Neuron (in vitro differentiated cells): ENCODE data around the gene SLC7A4.

ENCODE experiments used
- H2AFZ ChIP-seq: one replicate; pipeline ENCODE4 v1.6.1; 2013; ENCODE audit warnings: low read depth, mild to moderate bottlenecking, inconsistent platforms, low read length, moderate library complexity
- H3K27me3 ChIP-seq: one replicate; pipeline ENCODE4 v1.6.1; 2013; ENCODE audit warnings: low read length; ENCODE audit not compliant: insufficient read depth
- H3K36me3 ChIP-seq: one replicate; pipeline ENCODE4 v1.6.1; 2013; ENCODE audit warnings: low read length; ENCODE audit not compliant: insufficient read depth
- H3K4me1 ChIP-seq: one replicate; pipeline ENCODE4 v1.6.1; 2013; ENCODE audit warnings: low read length; ENCODE audit not compliant: insufficient read depth
- H3K4me3 ChIP-seq: 2 replicates; pipeline ENCODE4 v1.5.1; 2013; ENCODE audit warnings: mild to moderate bottlenecking, low read length, moderate library complexity
- H3K9me3 ChIP-seq: one replicate; pipeline ENCODE4 v1.6.1; 2013; ENCODE audit warnings: low read length

Gene SLC7A4

DNA sequence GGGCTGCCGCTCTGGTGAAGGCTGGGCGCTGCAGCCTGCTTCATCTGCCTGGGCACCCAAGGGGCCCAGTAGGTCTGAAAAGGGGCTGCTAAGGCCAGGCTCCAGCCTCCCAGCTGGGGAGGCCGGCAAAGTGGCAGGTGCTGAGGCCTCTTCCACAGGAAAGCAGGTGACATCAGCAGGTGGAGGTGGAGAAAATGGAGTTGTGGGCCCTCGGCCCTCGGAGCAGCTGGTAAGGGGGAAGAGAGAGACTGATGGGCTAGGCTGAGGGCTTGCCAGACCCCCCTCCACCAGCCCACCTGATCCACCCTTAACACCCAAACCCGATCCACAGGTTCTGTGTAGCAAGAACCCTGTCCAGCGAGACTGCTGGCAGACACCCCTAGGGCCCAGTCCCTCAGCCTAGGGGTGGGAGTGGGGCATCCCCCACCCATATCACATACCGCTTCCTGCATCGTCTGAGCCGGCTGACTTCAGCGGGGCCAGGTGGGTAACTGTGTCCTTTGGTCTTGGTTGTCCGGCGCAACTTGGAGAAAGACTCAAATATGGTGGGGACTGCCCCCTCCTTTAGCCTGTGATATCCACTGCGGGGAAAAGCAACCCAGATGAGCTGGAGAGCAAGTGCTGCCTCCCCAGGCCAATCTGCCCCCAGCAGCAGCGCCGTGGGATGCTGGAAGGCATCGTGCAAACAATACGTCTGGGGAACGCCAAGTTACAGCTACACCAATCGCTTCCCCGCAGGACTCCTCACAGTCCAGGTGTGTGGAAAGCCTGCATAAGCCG, 32.0 kb downstream of the SLC7A4 start:
- Histone ChIP-seq H3K27me3 (no peaks in the 10 kb centered on the region), H3K4me1 (peaks cover 19% of the 10 kb centered on the region), H2AFZ (no peak overlapping the region), H3K36me3 (peaks cover 32% of the 10 kb centered on the region), H3K9me3 (no peaks in the 10 kb centered on the region), H3K4me3 (peak overlapping the region; percentile 60)

DNA sequence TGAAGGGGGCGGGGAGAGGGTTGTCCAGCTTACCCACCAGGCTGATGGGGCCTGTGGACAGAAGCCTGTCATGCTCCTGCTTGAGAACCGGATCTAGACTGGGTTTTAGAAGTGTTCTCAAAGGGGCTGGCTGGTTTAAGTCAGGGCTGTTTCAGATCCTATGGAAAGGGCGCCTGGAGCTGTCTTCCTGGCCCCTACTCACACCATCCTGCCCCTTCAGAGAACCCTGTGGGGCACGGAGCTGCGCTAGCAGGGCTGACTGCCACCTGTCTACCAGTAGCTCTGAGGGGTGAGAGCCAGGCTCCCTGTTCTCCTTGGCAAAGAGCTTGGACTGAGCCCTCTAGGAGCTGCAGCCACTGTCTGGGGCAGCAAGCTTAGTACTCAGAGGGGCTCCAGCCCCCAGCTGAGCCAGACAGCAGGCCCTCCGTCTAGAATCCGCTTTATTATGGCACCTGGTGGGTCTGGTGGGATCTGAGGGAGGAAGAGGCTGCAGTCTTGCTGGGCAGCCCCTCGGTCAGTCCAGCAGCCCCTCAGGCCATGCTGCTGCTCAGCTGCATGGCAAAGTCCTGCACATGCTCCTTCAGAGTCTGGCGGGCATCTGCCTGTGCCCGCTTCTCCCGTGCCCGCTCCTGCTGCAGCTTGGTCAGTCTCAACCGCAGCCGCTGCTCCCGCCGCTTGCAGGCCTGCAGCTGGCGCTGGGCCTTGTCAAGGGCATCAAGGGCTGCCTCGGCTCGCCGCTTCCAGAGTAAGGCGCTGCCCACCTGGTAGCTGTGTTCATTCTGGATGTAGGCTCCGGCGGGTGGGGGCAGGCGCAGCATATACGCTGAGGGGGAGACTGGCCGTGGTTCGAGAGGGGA, 32.8 kb downstream of the SLC7A4 start:
- Histone ChIP-seq H2AFZ (no peak overlapping the region), H3K4me1 (peaks cover 19% of the 10 kb centered on the region), H3K4me3 (no peak overlapping the region), H3K9me3 (no peaks in the 10 kb centered on the region), H3K36me3 (peaks cover 35% of the 10 kb centered on the region), H3K27me3 (no peaks in the 10 kb centered on the region)

- H3K4me3 ChIP-seq, result no peak overlapping the region
- no peak overlapping the region for H2AFZ ChIP-seq
- H3K9me3 ChIP-seq, result no peaks in the 10 kb centered on the region
- no peaks in the 10 kb centered on the region for H3K27me3 ChIP-seq
- peaks cover 19% of the 10 kb centered on the region for H3K4me1 ChIP-seq
- H3K36me3 ChIP-seq, result peaks cover 38% of the 10 kb centered on the region
These were observed 33.7 kb downstream of the SLC7A4 start for GRCh38 chr22:20998411-20999336.

GRCh38 chr22:20997536-20998257, 34.7 kb downstream of the SLC7A4 start:
- no peaks in the 10 kb centered on the region for H3K27me3 ChIP-seq
- no peak overlapping the region for H3K4me3 ChIP-seq
- no peak overlapping the region for H2AFZ ChIP-seq
- peaks cover 13% of the 10 kb centered on the region for H3K4me1 ChIP-seq
- peaks cover 43% of the 10 kb centered on the region for H3K36me3 ChIP-seq
- no peaks in the 10 kb centered on the region for H3K9me3 ChIP-seq

GRCh38 chr22:20996598-20997535, 35.5 kb downstream of the SLC7A4 start:
- H3K36me3 ChIP-seq, result peaks cover 51% of the 10 kb centered on the region
- H3K9me3 ChIP-seq, result no peaks in the 10 kb centered on the region
- no peaks in the 10 kb centered on the region for H3K27me3 ChIP-seq
- no peak overlapping the region for H2AFZ ChIP-seq
- peaks cover 12% of the 10 kb centered on the region for H3K4me1 ChIP-seq
- no peak overlapping the region for H3K4me3 ChIP-seq

DNA sequence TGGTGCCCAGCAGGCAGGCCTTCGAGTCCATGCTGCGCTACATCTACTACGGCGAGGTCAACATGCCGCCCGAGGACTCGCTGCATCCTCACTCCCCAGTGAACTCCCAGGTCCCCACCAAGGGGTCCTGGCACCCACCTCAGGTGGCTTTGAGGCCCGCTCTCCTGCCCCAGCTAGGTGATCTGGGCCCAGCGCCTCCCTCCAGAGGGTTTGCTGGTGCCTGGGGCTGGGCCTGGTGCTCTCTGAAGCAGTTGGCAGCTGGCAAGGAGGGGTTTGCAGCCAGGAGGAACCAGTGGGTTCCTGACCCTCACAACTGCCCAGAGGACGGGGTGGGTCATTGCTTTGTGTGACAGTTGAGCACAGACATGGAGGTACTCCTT, 36.3 kb downstream of the SLC7A4 start:
- no peaks in the 10 kb centered on the region for H3K9me3 ChIP-seq
- peaks cover 11% of the 10 kb centered on the region for H3K4me1 ChIP-seq
- no peak overlapping the region for H3K4me3 ChIP-seq
- H3K36me3 ChIP-seq, result peaks cover 53% of the 10 kb centered on the region
- H2AFZ ChIP-seq, result no peak overlapping the region
- no peaks in the 10 kb centered on the region for H3K27me3 ChIP-seq

DNA sequence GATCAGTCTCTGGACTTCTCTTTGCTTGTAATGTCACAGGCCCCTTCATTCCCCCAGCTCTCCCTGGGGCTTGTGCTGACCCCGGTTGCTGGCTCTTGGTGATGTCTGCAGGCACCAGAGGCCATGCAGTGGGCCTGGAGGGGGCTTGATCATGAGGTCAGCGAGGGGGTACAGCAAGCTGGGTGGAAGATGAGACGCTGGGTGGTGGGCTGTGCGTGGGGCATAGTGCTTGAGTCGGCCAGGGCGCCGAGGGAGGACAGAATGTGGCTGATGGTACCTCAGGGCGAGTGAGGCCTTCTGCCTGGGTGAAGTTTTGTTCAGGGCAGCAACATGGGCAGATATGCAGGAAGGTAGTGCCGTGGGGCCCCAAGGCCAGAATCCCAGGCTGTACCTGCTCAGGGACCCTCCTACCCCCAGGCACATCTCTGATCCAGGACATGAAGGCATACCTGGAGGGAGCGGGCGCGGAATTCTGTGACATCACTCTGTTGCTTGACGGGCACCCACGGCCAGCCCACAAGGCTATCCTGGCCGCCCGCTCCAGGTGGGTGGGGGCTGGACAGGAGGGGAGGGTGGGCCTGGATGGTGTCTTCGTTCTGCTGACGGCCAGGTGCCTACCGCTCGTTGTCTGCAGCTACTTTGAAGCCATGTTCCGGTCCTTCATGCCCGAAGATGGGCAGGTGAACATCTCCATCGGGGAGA, 36.9 kb downstream of the SLC7A4 start:
- Histone ChIP-seq H3K36me3 (peaks cover 58% of the 10 kb centered on the region), H2AFZ (no peak overlapping the region)

DNA sequence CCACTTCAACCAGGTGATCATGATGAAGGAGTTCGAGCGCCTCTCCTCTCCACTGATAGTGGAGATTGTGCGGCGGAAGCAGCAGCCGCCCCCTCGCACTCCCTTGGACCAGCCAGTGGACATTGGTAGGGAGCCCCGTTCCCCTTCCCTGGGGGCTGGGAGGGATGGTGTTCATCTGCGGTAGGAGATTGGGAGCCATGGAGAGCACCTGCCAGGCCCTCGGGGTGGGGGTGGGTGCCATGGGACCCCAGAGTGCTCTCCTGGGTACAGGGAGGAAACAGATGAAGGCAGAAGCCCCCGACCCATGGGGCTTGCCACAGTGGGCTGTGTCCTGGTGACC, 37.5 kb downstream of the SLC7A4 start:
- no peaks in the 10 kb centered on the region for H3K9me3 ChIP-seq
- no peak overlapping the region for H2AFZ ChIP-seq
- no peak overlapping the region for H3K4me3 ChIP-seq
- no peaks in the 10 kb centered on the region for H3K4me1 ChIP-seq
- peaks cover 53% of the 10 kb centered on the region for H3K36me3 ChIP-seq
- H3K27me3 ChIP-seq, result no peaks in the 10 kb centered on the region

More for the DNA sequence above, 36.9 kb downstream of the SLC7A4 start:
- no peak overlapping the region for H3K4me3 ChIP-seq
- no peaks in the 10 kb centered on the region for H3K9me3 ChIP-seq
- H3K4me1 ChIP-seq, result peaks cover 6% of the 10 kb centered on the region
- no peaks in the 10 kb centered on the region for H3K27me3 ChIP-seq

- Histone ChIP-seq H3K4me3 (no peak overlapping the region), H2AFZ (no peak overlapping the region), H3K27me3 (no peaks in the 10 kb centered on the region), H3K4me1 (no peaks in the 10 kb centered on the region), H3K36me3 (peaks cover 48% of the 10 kb centered on the region), H3K9me3 (no peaks in the 10 kb centered on the region)
These were observed 38.0 kb downstream of the SLC7A4 start for GRCh38 chr22:20994128-20994901.

DNA sequence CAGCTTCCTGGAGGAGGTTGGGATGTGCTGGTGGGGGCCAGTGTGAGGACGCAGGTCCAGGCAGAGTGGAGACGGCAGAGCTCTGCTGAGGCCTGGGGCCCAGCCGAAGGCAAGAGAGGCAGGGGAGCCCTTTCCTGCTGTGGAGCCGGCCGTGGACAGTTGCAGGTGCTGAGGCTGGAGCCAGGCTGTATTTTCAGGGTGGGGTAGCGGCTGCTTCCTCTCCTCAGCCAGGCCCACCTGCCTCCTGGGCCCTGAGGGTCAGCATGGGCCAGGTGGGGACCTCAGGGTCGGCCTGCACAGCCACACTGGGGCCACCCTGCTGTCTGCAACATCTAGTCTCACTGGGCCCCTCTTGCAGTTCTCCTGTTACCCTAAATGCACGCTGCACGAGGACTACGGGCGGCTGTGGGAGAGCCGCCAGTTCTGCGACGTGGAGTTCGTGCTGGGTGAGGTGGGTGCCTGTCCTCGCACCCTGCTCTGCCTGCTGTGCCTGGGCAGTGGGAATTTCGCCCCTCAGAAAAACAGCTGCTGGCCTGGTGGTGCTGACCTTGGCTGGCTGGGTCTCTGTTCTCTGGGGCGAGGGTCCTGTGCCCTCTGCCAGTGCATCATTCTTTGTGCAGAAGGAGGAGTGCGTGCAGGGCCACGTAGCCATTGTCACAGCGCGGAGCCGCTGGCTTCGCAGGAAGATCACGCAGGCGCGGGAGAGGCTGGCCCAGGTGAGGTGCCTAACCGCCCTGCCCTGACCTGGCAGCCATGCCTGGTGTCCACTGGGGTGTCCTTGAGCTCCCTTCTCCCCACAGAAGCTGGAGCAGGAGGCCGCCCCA, 38.8 kb downstream of the SLC7A4 start:
- peaks cover 41% of the 10 kb centered on the region for H3K36me3 ChIP-seq
- no peak overlapping the region for H3K4me3 ChIP-seq
- no peaks in the 10 kb centered on the region for H3K9me3 ChIP-seq
- no peaks in the 10 kb centered on the region for H3K4me1 ChIP-seq
- H3K27me3 ChIP-seq, result no peaks in the 10 kb centered on the region
- H2AFZ ChIP-seq, result no peak overlapping the region
